ENCODE measurements around the gene ARHGAP30.

Gene ARHGAP30

DNA sequence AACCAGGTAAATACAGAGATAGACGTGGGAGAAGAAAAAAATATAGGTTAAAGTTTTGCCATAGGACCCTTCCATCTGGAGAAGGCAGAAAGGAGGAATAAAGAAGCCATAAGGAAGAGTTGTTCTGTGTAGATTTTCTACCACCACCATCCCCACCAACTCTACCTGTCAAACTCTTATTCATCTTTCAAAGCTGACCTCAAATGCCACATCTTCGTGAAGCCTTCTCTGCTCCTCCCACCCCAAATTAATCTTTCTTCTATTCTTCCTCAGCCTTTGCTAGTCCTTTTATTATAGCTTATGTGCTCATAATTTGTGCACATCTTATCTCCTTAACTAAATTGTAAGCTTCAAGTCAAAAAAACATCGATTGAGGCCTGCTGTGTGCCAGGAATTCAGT, 20.9 kb upstream of the ARHGAP30 start:
- DNase-seq, result no peak

DNA sequence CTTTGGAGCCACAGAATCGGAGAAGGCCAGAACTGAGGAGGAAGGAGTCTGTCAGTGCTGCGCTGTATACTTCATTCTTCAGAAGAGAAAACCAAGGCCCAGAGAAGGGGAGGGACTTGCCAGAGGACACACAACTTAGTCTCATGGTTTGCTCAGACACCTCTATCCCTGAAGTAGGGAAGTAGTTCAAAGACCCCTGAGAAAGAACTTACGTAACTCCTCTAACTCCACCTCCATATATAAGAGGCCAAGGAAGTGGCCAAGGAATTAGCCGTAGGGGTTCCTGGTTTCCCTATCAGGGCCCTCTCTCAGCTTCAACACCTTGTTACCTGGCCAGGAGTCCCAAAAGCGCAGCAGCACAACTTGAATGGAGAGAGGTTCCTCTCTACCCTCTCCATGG, 20.2 kb upstream of the ARHGAP30 start:
- no peak for DNase-seq

DNA sequence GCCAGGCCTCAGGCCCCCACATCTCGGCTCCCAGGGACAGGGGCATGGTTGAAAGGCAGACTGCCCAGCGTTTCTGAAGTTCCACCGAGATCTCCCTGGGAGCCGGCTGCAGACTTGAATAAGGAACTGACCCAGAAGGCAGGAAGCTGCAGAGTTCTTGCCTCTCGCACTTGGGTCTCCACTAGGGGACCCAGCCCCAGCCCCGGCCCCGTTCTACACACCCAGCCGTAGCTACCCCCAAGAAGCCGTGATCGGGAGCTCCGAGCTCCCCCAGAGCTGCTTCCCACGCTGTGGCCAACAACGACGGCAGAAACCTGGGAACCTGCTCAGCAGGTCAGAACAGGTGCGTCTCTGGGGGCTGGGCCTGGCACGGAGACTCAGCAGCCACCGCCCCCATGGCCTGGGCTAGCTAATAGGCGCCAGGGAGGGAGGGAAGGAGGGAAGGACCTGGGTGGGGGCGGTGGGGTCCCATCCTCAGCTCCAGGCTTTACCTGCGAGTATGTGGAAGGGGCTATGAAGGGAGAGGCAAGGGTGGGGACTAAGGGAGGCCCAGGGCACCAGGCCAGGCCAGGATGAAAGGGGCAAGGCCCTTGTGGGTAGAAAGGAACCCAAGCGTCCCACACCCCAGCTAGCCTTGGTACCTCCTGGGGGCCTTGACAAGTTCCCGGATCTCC, 19.7 kb upstream of the ARHGAP30 start, which contains the start of gene NECTIN4:
Gene NECTIN4, minus strand, starts transcription at position 308 of the 674 bp plus-strand sequence. Its CDS starts 262 bp downstream, at position 46.
- no peak for DNase-seq

DNA sequence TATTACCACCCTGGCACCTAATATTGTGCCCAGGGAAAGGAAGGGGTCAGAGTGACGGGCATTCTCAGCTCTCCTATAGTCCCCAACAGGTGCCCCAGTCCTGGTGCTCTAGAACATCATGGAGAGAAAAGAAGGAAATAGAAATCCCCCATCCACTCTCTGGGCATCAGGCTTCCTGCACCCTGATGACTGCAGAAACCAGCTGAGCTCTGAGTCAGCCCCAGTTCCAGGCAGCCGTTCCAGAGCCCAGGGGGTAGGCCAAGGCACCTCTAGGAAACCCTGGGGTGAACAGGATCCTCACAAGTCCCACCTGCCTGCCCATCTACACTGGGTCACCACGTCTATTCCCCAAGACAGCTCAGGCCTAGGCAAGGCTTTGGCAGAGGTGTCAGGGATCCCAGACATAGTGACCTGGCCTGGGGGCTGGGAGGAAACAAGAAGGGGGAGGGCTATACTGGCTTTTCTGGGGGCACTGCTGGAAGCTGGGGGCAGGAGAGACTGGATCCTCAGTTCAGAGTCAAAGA, 19.0 kb upstream of the ARHGAP30 start:
- DNase-seq, result no peak

DNA sequence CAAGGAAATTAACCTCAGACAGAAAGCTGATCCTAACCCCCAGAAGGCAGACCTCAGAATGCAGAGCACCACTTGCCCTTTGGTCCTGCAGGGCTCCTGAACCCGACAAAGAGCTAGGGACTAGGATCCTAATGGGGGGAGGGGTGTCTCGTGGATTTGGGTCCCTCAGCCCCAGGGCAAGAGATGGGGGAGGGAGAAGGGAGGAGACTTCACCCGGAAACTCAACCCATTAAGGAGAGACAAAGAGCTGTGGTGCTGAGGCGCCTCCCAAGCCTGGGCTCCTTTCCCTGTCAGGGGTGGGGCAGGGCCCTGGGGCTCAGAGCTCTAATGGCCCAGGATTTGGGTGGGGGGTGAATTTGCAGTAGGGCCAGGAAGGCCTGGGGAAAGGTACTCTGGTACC, 16.8 kb upstream of the ARHGAP30 start:
- DNase-seq, result no peak

DNA sequence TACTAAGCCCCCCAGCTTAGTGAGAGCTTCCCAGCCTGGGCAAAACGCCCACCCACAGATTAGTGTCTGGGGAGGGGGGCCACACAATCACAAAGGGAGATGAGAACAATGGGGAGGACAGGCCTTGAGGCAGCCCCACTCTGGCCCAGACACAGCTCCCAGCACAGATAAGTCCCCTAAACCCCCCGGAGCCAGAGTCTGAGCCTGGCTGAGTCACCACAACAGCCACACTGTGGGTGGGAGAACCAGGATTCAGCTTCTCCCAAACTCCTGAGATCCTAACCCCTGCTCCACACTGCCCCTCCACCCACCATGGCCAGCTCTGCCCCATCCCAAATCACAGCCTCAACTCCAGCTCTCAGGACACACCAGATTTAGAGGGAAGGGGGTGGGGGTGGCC, 15.5 kb upstream of the ARHGAP30 start:
- no peak for DNase-seq

DNA sequence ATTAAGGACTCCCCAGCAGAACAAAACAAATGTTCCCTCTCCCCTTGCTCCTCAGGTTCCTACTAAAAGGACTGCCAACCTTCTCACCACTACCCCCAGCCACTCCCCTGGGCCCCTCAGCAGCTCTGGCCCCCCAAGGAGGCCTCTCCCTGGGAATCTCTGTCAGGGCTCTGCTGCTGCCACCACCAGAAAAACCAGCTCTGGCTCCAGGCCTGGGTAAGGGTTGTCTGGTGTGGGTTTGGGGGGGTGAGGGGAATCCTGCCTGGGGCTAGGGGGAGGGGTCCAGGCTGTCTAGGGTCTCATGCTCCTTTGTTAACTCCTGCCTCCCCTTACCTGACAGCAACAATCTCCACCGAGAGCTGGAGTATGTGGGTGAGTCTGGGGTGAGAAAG, 14.9 kb upstream of the ARHGAP30 start:
- DNase-seq, result no peak

DNA sequence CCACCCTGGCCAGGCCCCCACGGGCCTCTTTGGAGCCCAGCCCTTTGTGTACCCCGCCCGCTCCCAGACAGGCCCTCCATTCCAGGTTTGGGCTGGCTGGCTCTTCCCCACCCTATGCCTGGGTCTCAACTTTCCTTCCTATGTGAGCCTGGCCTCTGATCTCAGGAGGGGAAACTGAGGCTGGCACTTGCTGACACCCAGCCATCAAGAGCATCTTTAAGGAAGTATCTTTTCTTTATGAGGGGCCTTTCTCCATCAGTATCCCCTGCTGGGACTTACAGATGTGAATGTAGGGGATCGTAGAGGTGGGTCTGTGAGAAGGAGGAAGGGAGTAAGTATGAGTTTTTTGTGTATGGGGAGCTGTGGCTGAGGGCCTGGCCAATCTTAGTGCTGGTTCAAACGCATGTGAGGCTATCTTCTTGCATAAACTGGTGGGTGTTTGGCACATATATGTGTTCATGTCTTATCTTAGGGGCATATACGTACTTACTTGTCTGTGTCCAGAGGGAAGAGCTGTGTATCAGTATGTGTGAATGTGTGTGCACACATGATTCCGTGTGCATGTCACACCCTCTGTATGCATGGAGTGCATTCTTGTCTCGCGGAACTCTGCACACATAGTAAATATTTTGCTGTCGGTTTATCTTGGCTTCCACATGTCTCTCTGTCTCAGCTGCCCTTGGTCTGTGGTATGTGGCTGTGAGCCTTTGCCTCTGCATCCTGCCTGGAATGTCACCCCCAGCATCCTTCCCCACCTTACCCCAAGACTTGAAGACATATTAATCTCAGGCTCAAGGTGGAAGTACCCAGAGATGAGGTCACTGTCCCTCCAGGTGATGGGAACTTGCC, 14.3 kb upstream of the ARHGAP30 start:
- no peak for DNase-seq

DNA sequence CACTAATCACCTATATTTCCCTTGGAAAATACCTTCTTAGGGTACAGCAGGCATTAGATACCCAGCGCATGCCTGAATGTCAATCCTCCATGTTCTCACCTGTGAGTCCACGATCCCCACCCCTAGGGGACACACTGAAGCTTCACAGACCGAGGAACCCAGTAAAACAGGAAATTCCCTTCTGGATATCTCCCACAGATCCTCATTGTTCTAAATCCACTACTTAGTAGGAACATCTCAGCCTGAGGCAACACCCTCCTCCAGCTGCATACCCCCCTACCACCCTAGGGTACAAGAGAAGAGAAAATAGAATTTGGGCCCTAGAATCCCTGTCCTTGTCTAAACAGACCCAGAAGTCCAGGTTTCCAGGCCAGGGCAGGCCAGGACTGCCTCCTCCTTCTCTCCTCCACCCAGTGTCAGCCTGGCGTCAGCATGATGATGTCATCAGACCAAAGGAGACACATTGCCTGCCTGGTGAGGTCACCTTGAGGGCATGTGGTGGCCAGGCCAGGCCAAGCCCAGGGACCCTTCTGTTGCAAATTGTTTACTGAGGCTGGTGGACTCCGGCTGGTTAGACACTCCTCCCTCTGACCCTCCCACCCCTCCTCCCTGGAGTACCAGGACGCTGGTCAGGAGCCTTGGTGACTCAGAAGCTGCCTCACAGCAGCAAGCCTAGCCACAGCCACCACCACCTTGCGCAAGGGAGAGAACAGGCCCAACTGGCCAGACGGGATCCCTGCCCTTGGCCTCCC, 13.5 kb upstream of the ARHGAP30 start:
- DNase-seq, result peak; percentile 46 to 54

DNA sequence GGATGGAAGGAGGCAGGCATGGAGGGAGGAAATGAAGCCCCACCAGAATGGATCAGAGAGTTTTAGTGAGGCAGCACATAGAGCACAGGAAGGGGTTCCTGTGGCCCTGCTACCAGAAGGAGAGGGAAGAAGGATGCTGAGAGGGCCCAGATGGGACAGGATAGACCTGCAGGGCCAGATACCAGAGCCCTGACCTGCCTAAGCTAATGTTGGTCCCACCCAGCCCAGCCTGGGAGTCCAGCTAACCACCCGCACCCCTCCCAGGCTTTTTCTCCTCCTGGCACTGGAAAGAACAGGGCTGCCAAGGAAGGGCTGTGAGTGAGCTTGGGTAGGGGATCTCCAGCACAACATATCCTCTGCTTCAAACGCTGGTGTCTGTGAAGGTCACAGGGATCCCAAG, 12.8 kb upstream of the ARHGAP30 start:
- no peak for DNase-seq

DNA sequence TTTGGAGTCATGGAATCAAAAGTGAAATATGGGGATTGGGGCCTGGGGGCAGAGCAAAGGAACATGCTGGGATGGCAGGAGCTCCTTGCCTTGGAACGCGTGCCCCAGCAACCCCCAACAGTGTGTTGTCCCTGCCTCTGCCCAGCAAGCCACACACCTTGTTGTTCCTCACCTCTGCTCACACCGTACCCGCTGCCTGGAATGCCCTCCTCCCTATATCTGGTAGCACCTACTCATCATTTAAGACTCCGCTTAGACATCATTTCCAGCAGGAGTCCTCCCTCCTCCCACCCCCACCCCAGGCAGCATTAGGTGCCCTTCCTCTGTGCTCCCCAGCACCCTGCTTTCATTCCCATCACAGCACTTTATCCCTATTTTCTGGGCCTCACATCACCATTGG, 11.8 kb upstream of the ARHGAP30 start:
- DNase-seq, result no peak

DNA sequence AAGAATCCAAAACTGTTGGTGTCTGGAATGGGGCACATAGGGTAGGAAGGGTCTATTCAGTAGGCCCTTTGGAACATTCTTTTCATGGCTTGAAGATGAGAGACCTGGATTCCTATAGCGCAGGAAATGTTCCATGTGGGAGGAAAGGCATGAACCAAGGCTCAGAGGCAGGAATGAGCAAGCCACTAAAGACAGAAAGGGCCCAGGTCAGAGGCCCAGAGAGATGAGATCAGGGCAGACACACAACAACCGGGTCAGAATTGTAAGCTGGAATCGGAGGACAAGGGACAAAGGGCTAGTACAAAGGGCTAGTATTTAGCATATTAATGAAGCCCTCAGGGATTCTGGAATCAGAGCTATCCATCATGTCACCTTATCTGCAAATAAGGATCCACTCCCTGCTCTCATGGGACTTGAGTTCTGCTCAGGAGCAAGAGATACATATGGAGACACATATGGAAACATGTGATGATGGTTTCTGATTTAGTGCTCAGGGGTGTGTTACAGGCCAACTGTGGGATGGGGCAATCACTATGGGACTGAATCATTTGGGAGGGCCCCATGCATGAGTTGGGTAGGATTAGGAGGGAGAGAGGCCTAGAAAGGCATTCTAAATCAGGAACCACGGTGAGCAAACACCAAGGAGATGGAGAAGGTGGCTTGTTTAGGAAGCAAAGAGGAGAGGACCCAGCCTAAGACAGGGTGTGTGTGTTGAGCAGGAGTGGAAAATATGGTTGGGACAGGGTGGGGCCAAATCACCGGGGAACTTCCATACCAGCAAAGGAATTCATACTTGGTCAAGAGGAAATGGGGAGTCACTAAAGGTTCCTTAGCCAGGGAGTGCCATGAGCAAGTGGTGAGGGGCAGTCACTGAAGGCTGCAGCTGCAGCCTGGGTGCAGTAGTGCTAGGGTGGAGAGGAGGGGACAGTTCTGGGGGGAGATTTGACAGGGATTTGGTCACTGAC, 11.0 kb upstream of the ARHGAP30 start:
- no peak for DNase-seq

DNA sequence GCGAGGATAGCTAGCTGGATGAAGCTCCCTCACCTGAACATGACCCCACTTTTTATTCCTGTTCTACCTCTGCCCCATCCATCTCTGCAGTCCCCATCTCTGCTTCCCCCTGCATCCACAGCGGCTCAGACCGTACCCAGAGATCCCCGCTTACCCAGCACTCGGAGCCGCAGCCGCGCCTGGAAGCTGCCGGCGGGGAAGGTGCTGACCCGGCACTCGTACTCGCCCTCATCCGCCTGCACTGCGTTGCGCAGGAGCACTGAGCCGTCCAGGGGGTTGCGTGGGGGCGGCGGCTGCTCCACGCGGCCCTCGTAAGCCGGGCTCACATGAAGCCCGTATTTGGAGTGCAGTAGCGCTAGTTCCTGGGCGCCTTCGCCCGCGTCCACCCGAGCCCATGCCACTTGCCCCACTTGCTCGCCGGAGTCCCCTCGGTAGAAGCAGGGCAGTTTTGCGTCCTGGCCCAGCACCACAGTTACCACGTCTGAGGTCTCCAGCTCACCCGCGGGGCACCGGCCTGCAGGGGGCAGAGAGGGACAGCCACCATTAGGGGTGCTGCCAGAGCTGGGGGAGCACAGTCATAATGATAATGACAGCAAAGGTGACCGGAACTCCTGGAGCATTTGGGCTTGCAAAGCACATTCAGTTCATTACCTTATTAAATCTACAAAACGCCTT, 9.9 kb upstream of the ARHGAP30 start:
- no peak for DNase-seq

DNA sequence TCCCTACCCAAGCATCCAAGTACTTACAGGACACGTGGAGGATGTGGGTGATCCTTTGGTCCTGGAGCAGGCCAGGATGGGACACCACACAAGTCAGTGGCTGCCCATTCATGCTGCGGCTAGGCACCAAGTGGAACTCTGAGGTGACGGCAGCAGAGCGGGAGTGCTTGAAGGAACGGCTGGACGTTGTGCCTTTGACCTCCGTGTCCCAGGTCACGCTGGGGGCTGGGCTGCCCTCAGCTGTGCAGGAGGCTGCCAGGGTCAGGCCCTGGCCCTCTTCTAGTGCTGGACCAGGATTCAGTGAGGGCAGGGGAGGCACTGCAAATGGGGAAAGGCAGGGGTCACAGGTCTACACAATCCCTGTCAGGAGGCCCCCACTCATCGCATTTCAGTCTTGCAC, 7.7 kb upstream of the ARHGAP30 start:
- DNase-seq, result no peak

DNA sequence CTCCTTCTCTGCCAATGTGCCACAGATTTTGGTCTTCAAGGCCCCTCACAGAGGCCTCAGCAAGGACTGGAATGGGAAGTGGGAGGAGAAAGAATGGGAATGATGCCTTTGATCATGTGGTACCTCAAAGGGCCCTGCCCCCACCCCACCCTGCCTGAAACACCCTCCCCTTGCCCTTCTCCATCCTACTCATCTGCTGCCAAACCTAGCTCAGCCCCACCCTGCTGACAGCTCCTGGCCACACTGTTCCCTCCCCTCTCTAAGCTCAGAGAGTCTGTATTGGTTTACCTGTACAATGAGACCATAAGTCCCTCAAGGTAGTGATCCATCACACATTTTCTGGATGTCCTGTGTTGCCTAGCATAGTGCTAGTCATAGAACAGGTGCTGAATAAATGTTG, 6.7 kb upstream of the ARHGAP30 start:
- no peak for DNase-seq

DNA sequence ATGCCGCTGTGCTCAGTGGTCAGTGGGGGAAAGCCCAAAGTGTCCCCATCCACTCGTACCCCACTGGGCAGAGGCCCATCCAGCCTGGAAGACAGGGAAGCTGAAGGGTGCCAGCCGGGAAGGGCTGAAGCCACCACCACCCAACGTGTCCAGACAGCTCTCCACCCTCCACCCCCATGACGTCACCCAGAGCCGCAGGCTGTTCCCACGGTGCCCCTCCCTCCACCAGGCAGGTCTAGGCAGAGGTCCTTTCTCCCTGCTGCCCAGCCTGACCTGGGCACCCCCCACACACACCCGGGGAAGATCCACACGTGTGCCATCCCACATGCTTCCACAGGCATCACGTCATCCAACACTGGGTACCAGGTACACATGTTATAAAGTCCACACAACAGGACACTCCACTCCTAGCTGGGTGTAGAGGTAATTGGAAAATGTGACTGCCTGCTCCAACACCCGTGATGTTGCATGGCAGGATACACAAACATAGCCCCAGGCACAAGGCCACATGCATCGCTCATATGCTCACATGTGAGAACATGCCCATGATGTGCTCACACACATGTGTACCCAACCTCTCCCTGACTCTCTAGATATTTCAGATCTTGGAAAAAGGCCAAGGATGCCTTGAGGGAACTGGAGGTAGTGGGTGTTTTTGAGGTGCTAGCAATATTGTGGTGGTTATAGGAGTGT, 5.1 kb upstream of the ARHGAP30 start:
- no peak for DNase-seq

DNA sequence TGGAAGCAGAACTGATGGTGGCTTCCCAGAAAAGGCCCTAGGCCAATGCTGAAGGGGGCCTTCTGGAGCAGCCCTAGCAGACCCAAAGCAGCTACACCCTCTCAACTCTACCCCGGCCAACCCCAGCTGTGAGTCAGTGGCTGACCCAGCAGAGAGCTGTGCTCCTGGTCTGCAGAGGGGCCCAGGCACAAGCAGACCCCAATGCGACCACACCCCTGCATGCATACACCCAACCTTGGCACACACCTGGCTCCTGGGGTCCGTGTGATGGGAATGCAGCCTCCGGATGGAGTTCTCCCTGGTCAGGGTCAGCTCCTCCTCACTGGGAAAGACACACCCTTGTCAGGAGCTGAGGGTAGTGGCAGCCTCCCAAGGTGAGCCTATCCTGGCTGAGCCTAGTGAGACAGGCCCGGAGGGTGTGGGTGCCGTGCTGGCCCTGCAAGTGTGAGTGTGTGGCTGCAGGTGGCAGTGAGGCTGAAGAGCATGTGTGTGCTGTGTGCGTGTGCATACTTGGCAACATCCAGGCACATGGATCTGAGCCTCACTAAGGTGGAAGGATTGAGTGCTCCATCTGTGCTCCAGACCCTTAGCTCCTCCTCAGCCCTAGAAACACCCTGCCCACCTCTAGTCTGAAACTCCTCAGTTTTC, 3.9 kb upstream of the ARHGAP30 start:
- no peak for DNase-seq

DNA sequence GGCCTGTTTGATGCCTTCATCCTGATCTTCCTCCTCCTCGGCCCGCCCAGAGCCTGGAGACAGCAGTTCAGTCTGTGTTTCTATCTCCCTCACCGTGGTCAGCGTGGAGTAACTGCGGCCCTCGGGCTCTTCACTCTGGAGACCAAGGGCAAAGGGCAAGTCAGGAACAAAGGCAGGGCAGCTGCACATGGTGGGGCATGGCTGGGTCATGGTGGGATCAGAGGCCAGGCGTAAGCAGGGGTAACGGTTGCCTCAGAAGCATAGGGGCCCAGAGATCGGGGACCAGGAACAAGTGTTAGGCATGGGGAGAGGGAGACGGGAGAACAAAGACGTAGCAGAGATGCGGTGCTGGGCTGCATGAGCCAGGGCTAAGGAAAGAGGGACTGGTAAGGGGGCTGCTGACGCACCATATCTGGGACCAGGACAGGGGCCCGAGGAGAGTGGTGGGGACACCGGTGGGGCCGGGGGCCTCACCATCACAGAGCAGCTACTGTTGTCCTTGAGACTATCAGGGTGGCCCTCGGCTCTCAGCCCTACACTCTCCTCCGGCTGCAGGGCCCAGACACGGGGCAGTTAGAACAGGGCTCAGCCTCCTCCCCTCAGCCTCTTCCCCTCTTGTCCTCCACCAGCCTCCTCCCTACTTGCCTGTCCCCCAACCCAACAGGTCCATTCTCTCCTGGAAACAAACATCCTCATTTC, 3.2 kb upstream of the ARHGAP30 start:
- no peak for DNase-seq

DNA sequence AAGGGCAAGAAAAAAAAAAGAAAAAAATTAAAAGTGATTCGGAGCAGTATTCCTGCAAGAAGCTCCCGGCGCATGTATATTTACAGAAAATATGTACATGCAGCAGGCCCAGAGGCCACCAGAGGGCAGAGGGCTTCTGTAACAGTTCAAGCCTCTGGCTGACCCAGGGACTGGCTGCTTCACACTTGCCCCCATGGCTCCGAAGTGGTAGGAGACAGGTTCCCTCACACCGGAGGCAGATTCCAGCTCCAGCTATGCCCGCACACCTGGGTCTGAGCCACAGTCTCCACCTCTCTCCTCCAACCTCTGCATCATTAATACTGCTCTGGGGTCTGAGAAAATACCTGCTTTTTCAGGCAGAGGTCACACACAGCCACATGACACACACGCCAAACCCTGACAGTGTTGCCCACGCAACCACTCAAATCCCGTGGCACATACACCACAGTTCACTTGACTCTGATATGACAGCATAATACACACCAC, 2.2 kb upstream of the ARHGAP30 start:
- peak in 1 of 2 experiments; percentile 21 for DNase-seq

DNA sequence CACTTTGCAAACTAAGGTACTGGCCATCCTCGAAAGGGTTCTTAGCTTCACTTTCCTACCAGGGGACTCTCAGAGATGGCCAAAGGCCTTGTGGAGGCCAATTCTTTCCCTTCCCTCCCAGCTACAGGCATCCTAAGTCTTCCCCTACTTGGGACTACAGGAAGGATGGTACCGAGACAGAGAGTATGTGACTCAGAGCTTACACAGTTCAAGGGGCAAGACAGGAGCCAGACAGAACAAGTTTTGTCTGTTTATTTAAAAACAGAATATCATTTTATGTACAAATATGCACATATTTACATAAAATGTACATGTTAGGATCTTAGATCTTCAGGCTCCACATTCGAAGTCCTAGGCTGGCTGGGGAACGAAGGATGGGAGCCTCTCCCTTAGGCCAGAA, 1.1 kb upstream of the ARHGAP30 start:
- DNase-seq, result no peak
